IMR-90 (cell line): Measurements from ENCODE around the gene NUCB1. TPM values are rescaled to one million over a fixed set of nuclear protein-coding genes. Genes with fewer than 3 reads are reported as not detected.

Source experiments
- ELK1 ChIP-seq: fragments of 150-350 bp; IDR thresholded peaks from 2 replicates; pipeline ENCODE4 v1.6.1; 2016; ENCODE audit warnings: low read depth, mild to moderate bottlenecking, low read length, moderate library complexity, borderline replicate concordance
- polyA plus RNA-seq, 3 experiments: library from polyadenylated mRNA; depleted of rRNA; stranded (reverse); fragments of >200 nt; gene quantifications; 2 replicates each; pipeline ENCODE4 v1.2.3, GENCODE V29; 2012; ENCODE audit warnings: low replicate concordance in 1 of 3
- total RNA-seq: library from RNA; depleted of rRNA; stranded (reverse); fragments of >200 nt; gene quantifications from 2 replicates; pipeline ENCODE4 v1.2.3, GENCODE V29; 2012

Gene NUCB1
- total and polyA plus RNA-seq, 2 of the 4 experiments (the other 2 are of a cell fraction), result 37.3 to 253 TPM

- TF ChIP-seq ELK1, result no peak
Observed at GRCh38 chr19:48964205-48965039, 64.3 kb downstream of the NUCB1 start (continued).
